ENCODE data around the gene CCDC192.

The CCDC192 gene

GRCh38 chr5:127938746-127939145 lies 235.6 kb downstream of the CCDC192 start:
- no peak for TF ChIP-seq CTCF (IDR thresholded peaks at IDR 0.05; ENCODE audit: low read depth, low read length)
- peak; percentile 28 for DNase-seq

GRCh38 chr5:127940854-127941253 lies 237.7 kb downstream of the CCDC192 start:
- no peaks in the 10 kb centered on the region for H3K27me3 ChIP-seq (ENCODE audit: insufficient read depth, low read depth, severe bottlenecking)
- no peak overlapping the region for H3K4me3 ChIP-seq (ENCODE audit: low read depth, low read length)
- H3K36me3 ChIP-seq, result no peaks in the 10 kb centered on the region
- no peak for DNase-seq
- H3K27ac ChIP-seq, result peak overlapping the region; percentile 72
- H3K9me3 ChIP-seq (ENCODE audit: severe bottlenecking), result no peaks in the 10 kb centered on the region
- TF ChIP-seq CTCF (IDR thresholded peaks at IDR 0.05; ENCODE audit: low read depth, low read length), result no peak

More at GRCh38 chr5:127938746-127939145, 235.6 kb downstream of the CCDC192 start:
- no peaks in the 10 kb centered on the region for H3K9me3 ChIP-seq (ENCODE audit: severe bottlenecking)
- no peaks in the 10 kb centered on the region for H3K27me3 ChIP-seq (ENCODE audit: insufficient read depth, low read depth, severe bottlenecking)
- no peak overlapping the region for H3K27ac ChIP-seq
- H3K4me3 ChIP-seq (ENCODE audit: low read depth, low read length), result no peak overlapping the region
- H3K36me3 ChIP-seq, result no peaks in the 10 kb centered on the region

GRCh38 chr5:127941646-127942045 lies 238.5 kb downstream of the CCDC192 start:
- peak; percentile 91 for DNase-seq
- Histone ChIP-seq H3K4me3 (ENCODE audit: low read depth, low read length) (no peak overlapping the region; the same call in 1 of the 2 replicates), H3K27me3 (ENCODE audit: insufficient read depth, low read depth, severe bottlenecking) (no peaks in the 10 kb centered on the region), H3K9me3 (ENCODE audit: severe bottlenecking) (no peaks in the 10 kb centered on the region), H3K27ac (peak overlapping the region; percentile 72), H3K36me3 (no peaks in the 10 kb centered on the region)
- no peak for TF ChIP-seq CTCF (IDR thresholded peaks at IDR 0.05; ENCODE audit: low read depth, low read length)

- no peaks in the 10 kb centered on the region for H3K36me3 ChIP-seq
- H3K27ac ChIP-seq, result peak overlapping the region; percentile 72
- no peak for DNase-seq
- H3K4me3 ChIP-seq (ENCODE audit: low read depth, low read length), result no peak overlapping the region; the same call in 1 of the 2 replicates
- TF ChIP-seq CTCF (IDR thresholded peaks at IDR 0.05; ENCODE audit: low read depth, low read length), result no peak
- H3K9me3 ChIP-seq (ENCODE audit: severe bottlenecking), result no peaks in the 10 kb centered on the region
- H3K27me3 ChIP-seq (ENCODE audit: insufficient read depth, low read depth, severe bottlenecking), result no peaks in the 10 kb centered on the region
These were observed 239.3 kb downstream of the CCDC192 start for GRCh38 chr5:127942246-127943060.

- Histone ChIP-seq H3K36me3 (no peaks in the 10 kb centered on the region), H3K27ac (peak overlapping the region; percentile 72; the same call in 1 of the 2 replicates), H3K4me3 (ENCODE audit: low read depth, low read length) (no peak overlapping the region), H3K27me3 (ENCODE audit: insufficient read depth, low read depth, severe bottlenecking) (no peaks in the 10 kb centered on the region), H3K9me3 (ENCODE audit: severe bottlenecking) (no peaks in the 10 kb centered on the region)
- no peak for DNase-seq
- no peak for TF ChIP-seq CTCF (IDR thresholded peaks at IDR 0.05; ENCODE audit: low read depth, low read length)
These were observed 239.8 kb downstream of the CCDC192 start for GRCh38 chr5:127943061-127943371.

- Histone ChIP-seq H3K27ac (no peak overlapping the region), H3K27me3 (ENCODE audit: insufficient read depth, low read depth, severe bottlenecking) (no peaks in the 10 kb centered on the region), H3K9me3 (ENCODE audit: severe bottlenecking) (no peaks in the 10 kb centered on the region), H3K4me3 (ENCODE audit: low read depth, low read length) (no peak overlapping the region), H3K36me3 (no peaks in the 10 kb centered on the region)
- no peak for TF ChIP-seq CTCF (IDR thresholded peaks at IDR 0.05; ENCODE audit: low read depth, low read length)
- no peak for DNase-seq
These were observed 240.9 kb downstream of the CCDC192 start for GRCh38 chr5:127944125-127944524.

Measured in WERI-Rb-1 (cell line).